ENCODE results near the gene BICDL2.

DNA sequence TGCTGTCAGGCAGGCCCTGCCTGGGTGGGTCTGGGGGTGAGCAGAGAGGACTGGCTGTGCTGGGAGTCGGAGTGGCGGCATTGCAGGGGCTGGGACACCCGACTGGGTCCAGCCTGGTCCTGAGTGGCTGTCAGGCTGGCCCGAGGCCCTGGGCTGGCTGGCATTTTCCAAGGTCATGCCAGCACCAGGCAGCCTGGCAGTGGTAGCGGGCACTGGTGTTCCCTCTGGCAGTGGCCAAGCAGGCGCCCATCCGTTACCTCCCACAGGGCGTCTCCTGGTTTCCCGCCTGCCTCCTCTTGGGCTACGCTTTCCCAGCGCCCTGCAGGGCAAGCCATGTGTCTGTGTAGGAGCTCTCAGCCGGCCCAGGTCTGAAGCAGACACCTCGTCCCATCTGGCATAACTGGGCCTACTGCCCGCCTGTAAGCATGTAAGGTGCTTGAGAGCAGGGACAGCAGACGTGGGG lies 50.8 kb downstream of the BICDL2 start:
- TF ChIP-seq, protein P1, sequence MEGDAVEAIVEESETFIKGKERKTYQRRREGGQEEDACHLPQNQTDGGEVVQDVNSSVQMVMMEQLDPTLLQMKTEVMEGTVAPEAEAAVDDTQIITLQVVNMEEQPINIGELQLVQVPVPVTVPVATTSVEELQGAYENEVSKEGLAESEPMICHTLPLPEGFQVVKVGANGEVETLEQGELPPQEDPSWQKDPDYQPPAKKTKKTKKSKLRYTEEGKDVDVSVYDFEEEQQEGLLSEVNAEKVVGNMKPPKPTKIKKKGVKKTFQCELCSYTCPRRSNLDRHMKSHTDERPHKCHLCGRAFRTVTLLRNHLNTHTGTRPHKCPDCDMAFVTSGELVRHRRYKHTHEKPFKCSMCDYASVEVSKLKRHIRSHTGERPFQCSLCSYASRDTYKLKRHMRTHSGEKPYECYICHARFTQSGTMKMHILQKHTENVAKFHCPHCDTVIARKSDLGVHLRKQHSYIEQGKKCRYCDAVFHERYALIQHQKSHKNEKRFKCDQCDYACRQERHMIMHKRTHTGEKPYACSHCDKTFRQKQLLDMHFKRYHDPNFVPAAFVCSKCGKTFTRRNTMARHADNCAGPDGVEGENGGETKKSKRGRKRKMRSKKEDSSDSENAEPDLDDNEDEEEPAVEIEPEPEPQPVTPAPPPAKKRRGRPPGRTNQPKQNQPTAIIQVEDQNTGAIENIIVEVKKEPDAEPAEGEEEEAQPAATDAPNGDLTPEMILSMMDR (IDR thresholded peaks at IDR 0.05) = no peak
- TF ChIP-seq POLR2AphosphoS5 (IDR thresholded peaks at IDR 0.05) (no peak), EP300 (IDR thresholded peaks at IDR 0.05) (no peak)

Measured in suprapubic skin (tissue), 4 donors.